CD8-positive, alpha-beta memory T cell (primary cell): ENCODE measurements around the gene MUC20. TPM values are rescaled to one million over a fixed set of nuclear protein-coding genes. Genes with fewer than 3 reads are reported as not detected.
"Not testable (repeated sequence)": the region's sequence is repeated elsewhere in the genome, so short reads cannot be mapped to it uniquely, and the experiment has no call there.

Source experiments
- CTCF ChIA-PET: fragments of 350-600 bp; sonication (Branson Sonifier 250); formaldehyde crosslinking; loops from one replicate; lab custom pipeline; 2021; ENCODE audit warnings: antibody characterized with exemption; lab: Charles Lee
- POLR2A ChIA-PET: fragments of 350-600 bp; sonication (Branson Sonifier 250); formaldehyde crosslinking; loops from one replicate; lab custom pipeline; 2021; ENCODE audit warnings: antibody characterized with exemption; lab: Charles Lee
- DNase-seq, 5 donors: peaks; one replicate each; pipeline versions ENCODE4 v3.0.0 to v3.0.0-alpha.2; 2020 to 2022; ENCODE audit warnings: mixed read lengths in 1 of 5
- H3K27ac ChIP-seq: one replicate; pipeline ENCODE4 v1.7.0; 2013; ENCODE audit warnings: low read depth, mild to moderate bottlenecking, low read length, moderate library complexity
- H3K27me3 ChIP-seq: 2 replicates; pipeline ENCODE4 v1.7.0; 2013; ENCODE audit warnings: low read length, mild to moderate bottlenecking; ENCODE audit not compliant: insufficient read depth, poor library complexity, severe bottlenecking
- H3K36me3 ChIP-seq: 2 replicates; pipeline ENCODE4 v1.7.0; 2013; ENCODE audit warnings: mild to moderate bottlenecking, low read length, moderate library complexity; ENCODE audit not compliant: insufficient read depth
- H3K4me1 ChIP-seq: 2 replicates; pipeline ENCODE4 v1.7.0; 2013; ENCODE audit warnings: mild to moderate bottlenecking, low read length, moderate library complexity; ENCODE audit not compliant: insufficient read depth
- H3K4me3 ChIP-seq: 2 replicates; pipeline ENCODE4 v1.7.0; 2013; ENCODE audit warnings: mild to moderate bottlenecking, low read length
- H3K9me3 ChIP-seq: 2 replicates; pipeline ENCODE4 v1.7.0; 2013; ENCODE audit warnings: mild to moderate bottlenecking, low read length
- H3K27ac Mint-ChIP-seq, 8 donors: one replicate each; pipeline ENCODE4 v1.8.0; 2020 to 2021; ENCODE audit warnings: mixed read lengths in 8 of 8, mild to moderate bottlenecking in 6 of 8, inconsistent platforms in 3 of 8, moderate library complexity in 3 of 8
- H3K27me3 Mint-ChIP-seq, 2 donors: one replicate each; pipeline ENCODE4 v1.8.0; 2020 to 2021; ENCODE audit warnings: mixed read lengths in 2 of 2, mild to moderate bottlenecking in 1 of 2, moderate library complexity in 1 of 2
- H3K36me3 Mint-ChIP-seq, 3 donors: one replicate each; pipeline ENCODE4 v1.8.0; 2020 to 2021; ENCODE audit warnings: mixed read lengths in 3 of 3, inconsistent platforms in 1 of 3, mild to moderate bottlenecking in 1 of 3
- H3K4me1 Mint-ChIP-seq, 3 donors: one replicate each; pipeline ENCODE4 v1.8.0; 2020 to 2021; ENCODE audit warnings: mixed read lengths in 3 of 3, inconsistent platforms in 1 of 3, mild to moderate bottlenecking in 1 of 3
- H3K4me3 Mint-ChIP-seq, 7 donors: one replicate each; pipeline ENCODE4 v1.8.0; 2020 to 2021; ENCODE audit warnings: mixed read lengths in 7 of 7, mild to moderate bottlenecking in 6 of 7, moderate library complexity in 4 of 7, inconsistent platforms in 2 of 7
- H3K9me3 Mint-ChIP-seq, 5 donors: one replicate each; pipeline ENCODE4 v1.8.0; 2020 to 2022; ENCODE audit warnings: mixed read lengths in 5 of 5, mild to moderate bottlenecking in 3 of 5, moderate library complexity in 2 of 5, inconsistent platforms in 1 of 5
- polyA plus RNA-seq: library from polyadenylated mRNA; unstranded; fragments of 300-500 nt; fragmentation: Illumina TruSeq; gene quantifications from one replicate; pipeline ENCODE4 v1.2.3, GENCODE V29; 2021
- total RNA-seq, 2 experiments: library from RNA; stranded (reverse); gene quantifications; one replicate each; pipeline ENCODE4 v1.2.3, GENCODE V29; 2021

Gene MUC20
- total and polyA plus RNA-seq, 3 experiments from 2014 or later, result 0.95 to 0.96 TPM; not detected in 1

DNA sequence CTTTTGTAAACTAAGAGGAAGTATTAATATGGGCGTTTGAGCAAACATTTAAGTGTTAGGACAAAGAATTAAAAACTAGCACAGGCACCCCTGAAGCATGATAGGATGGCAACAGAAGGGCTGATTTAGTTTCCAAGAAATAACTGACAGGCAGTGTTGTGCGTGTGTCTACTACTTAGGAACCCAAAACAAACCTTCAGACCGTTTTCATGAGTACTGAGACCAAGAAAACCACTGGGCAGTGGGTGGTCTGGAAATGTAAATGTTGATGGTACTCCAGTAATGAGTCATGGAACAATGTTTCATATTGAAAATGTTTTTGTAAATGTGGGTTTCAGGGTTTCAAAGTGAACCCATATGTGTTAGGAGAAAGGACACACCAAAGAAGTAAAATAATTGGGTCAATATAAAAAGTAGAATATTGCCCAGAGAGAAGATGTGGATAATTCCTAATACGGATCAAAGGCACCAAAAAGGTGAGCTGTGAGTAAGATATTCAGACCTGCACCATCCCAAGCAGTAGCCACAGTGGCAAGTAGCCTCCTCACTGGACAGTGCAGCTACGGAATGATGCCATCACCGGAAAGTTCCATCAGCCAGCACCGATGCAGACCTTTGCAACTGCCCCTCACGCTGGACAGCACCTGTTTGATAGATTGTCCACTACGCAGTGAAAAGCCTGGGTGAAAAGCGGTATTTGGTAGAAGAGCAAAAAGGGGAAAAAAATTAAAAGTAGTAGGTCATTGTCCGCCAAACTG lies 29.0 kb upstream of the MUC20 start:
- H3K27me3 ChIP-seq, DNase-seq, H3K4me1 ChIP-seq, H3K4me3 Mint-ChIP-seq, H3K27me3 Mint-ChIP-seq, H3K27ac ChIP-seq, H3K9me3 Mint-ChIP-seq, H3K4me1 Mint-ChIP-seq, H3K9me3 ChIP-seq, POLR2A ChIA-PET, H3K4me3 ChIP-seq, CTCF ChIA-PET: not testable (repeated sequence)
- Mint-ChIP-seq H3K36me3 (peaks cover 19 to 52% (median 27%) of the 10 kb centered on the region in 3 donors), H3K27ac (peak overlapping the region in 2 of 8 donors; percentile 15 to 64)
- H3K36me3 ChIP-seq, result peaks cover 20% of the 10 kb centered on the region

DNA sequence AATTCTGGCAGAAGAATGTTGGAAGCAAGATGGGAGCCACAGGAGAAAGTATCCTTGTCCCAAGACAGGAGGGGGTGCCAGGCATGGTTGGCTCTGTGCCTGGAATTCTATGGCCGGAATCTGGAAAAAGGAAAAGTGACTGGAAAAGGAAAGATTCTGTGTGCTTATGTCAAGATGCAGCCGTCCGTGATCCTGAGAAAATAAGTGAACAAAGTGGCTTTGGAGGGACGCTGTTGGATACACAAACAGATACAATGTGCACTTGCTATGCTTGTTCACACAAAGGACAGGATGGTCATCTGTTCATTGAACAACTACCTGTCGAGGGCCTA lies 28.5 kb upstream of the MUC20 start:
- ChIA-PET CTCF (no interaction called here), POLR2A (no interaction called here)
- Mint-ChIP-seq H3K9me3 (no peaks in the 10 kb centered on the region), H3K4me1 (peaks cover 0 to 6% (median 4%) of the 10 kb centered on the region in 3 donors), H3K36me3 (peaks cover 17 to 54% (median 25%) of the 10 kb centered on the region in 3 donors), H3K4me3 (no peak overlapping the region), H3K27me3 (no peaks in the 10 kb centered on the region), H3K27ac (peak overlapping the region in 2 of 8 donors; percentile 4 to 64)
- Histone ChIP-seq H3K27ac (no peak overlapping the region), H3K4me3 (no peak overlapping the region), H3K27me3 (no peaks in the 10 kb centered on the region), H3K36me3 (peaks cover 20% of the 10 kb centered on the region), H3K4me1 (no peaks in the 10 kb centered on the region), H3K9me3 (no peaks in the 10 kb centered on the region)
- no peak for DNase-seq

- Mint-ChIP-seq H3K4me3 (no peak overlapping the region), H3K27ac (peak overlapping the region in 2 of 8 donors; percentile 35 to 61), H3K4me1 (peaks cover 0 to 6% (median 2%) of the 10 kb centered on the region in 3 donors), H3K36me3 (peaks cover 13 to 53% (median 27%) of the 10 kb centered on the region in 3 donors), H3K27me3 (no peaks in the 10 kb centered on the region), H3K9me3 (no peaks in the 10 kb centered on the region)
- POLR2A ChIA-PET, result interaction anchor here (0.7 kb wide), 1 partner anchor 333 kb away, joined by 3 read pairs; no protein-coding TSS in a partner anchor
- Histone ChIP-seq H3K4me1 (no peaks in the 10 kb centered on the region), H3K9me3 (no peaks in the 10 kb centered on the region), H3K36me3 (peaks cover 20% of the 10 kb centered on the region), H3K4me3 (no peak overlapping the region), H3K27ac (no peak overlapping the region), H3K27me3 (no peaks in the 10 kb centered on the region)
- CTCF ChIA-PET, result no interaction called here
- DNase-seq, result no peak
Observed at GRCh38 chr3:195692781-195693427, 27.9 kb upstream of the MUC20 start.

GRCh38 chr3:195693428-195694216 lies 27.2 kb upstream of the MUC20 start:
- Histone ChIP-seq H3K9me3 (no peaks in the 10 kb centered on the region), H3K27ac (no peak overlapping the region), H3K27me3 (no peaks in the 10 kb centered on the region), H3K4me3 (no peak overlapping the region), H3K36me3 (peaks cover 20% of the 10 kb centered on the region), H3K4me1 (no peaks in the 10 kb centered on the region)
- Mint-ChIP-seq H3K27ac (peak overlapping the region in 3 of 8 donors; percentile 11 to 13 (median 13)), H3K36me3 (peaks cover 13 to 53% (median 29%) of the 10 kb centered on the region in 3 donors), H3K9me3 (no peaks in the 10 kb centered on the region), H3K4me1 (peaks cover 0 to 6% (median 2%) of the 10 kb centered on the region in 3 donors), H3K27me3 (no peaks in the 10 kb centered on the region), H3K4me3 (no peak overlapping the region)
- ChIA-PET CTCF (no interaction called here), POLR2A (no interaction called here)
- no peak for DNase-seq

DNA sequence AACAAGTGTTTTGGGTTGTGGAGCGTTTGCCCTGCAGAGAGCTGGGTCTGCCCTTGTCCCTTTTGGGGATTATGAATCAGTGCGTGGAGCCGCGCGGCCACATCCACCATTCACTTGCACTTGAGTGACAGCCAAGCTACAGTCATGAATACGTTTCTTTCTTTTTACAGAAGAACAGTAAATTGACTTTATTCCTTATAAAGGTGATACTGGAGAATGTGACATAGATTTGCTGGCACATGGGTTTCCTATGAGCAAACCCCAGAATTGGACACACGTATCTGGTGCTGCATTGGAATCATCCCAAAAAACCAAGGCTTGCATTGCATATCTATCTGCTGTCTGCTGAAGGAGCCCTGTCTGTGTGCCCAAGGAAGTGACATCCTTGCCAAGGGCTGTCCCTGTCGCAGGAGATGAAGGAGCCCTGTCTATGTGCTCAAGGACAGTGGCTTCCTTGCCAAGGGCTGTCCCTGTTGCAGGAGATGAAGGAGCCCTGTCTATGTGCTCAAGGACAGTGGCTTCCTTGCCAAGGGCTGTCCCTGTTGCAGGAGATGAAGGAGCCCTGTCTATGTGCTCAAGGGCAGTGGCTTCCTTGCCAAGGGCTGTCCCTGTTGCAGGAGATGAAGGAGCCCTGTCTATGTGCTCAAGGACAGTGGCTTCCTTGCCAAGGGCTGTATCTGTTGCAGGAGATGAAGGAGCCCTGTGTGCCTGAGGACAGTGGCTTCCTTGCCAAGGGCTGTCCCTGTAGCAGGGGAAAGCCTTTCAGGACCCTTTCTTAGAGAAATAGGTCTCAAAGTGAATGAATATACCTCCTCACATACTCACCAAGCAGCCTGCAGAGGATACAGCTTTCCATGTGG lies 26.3 kb upstream of the MUC20 start:
- H3K4me1 Mint-ChIP-seq, H3K4me1 ChIP-seq, H3K9me3 ChIP-seq, CTCF ChIA-PET, H3K4me3 Mint-ChIP-seq, H3K27me3 Mint-ChIP-seq, H3K9me3 Mint-ChIP-seq, DNase-seq, H3K4me3 ChIP-seq, H3K27ac ChIP-seq, H3K27me3 ChIP-seq, POLR2A ChIA-PET: not testable (repeated sequence)
- H3K36me3 ChIP-seq, result peaks cover 20% of the 10 kb centered on the region
- Mint-ChIP-seq H3K27ac (peak overlapping the region in 1 of 8 donors; percentile 13), H3K36me3 (peaks cover 8 to 47% (median 25%) of the 10 kb centered on the region in 3 donors)

DNA sequence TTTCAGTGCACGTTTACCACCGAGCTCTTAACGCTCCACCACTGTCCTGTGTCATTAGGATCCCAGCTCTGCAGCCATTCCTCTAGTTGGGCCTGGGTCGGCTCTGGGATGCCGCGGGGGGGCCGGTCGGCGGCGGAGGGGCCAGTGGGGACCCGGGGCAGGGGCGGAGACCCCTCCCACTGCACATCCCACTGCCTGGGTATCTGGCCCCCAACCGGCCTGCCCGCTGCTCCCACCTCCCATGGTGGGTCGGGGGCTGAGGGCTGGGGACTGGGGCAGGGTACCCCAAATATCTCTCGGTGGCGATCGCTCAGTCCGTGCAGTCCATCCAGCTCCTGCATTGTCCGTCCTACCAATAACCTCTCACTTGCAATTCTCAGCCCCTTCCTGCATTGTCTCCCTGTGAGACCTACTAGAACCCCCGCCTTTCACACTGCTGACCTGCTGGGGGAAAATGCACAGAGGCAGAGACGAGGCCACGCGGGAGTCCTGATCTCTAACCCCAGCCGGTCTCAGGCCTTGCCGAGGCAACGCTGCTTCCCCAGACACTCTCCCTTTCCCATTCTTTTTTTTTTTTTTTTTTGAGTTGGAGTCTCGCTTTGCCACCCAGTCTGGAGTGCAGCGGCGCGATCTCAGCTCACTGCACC lies 24.0 kb upstream of the MUC20 start:
- no peak for DNase-seq
- H3K9me3 ChIP-seq, result no peaks in the 10 kb centered on the region
- no peaks in the 10 kb centered on the region for H3K27me3 Mint-ChIP-seq
- H3K9me3 Mint-ChIP-seq, result no peaks in the 10 kb centered on the region
- ChIA-PET POLR2A (no interaction called here), CTCF (interaction anchor here (1.0 kb wide), 1 partner anchor 13 kb away, joined by 3 read pairs; no protein-coding TSS in a partner anchor)
- no peak overlapping the region for H3K4me3 ChIP-seq
- no peak overlapping the region for H3K27ac ChIP-seq
- no peak overlapping the region for H3K4me3 Mint-ChIP-seq
- H3K27ac Mint-ChIP-seq, result peak overlapping the region in 2 of 8 donors; percentile 15 to 25
- H3K4me1 Mint-ChIP-seq, result peaks cover 0 to 6% (median 4%) of the 10 kb centered on the region in 3 donors
- peaks cover 20% of the 10 kb centered on the region for H3K36me3 ChIP-seq
- H3K36me3 Mint-ChIP-seq, result peaks cover 8 to 40% (median 25%) of the 10 kb centered on the region in 3 donors
- no peaks in the 10 kb centered on the region for H3K4me1 ChIP-seq
- no peaks in the 10 kb centered on the region for H3K27me3 ChIP-seq

DNA sequence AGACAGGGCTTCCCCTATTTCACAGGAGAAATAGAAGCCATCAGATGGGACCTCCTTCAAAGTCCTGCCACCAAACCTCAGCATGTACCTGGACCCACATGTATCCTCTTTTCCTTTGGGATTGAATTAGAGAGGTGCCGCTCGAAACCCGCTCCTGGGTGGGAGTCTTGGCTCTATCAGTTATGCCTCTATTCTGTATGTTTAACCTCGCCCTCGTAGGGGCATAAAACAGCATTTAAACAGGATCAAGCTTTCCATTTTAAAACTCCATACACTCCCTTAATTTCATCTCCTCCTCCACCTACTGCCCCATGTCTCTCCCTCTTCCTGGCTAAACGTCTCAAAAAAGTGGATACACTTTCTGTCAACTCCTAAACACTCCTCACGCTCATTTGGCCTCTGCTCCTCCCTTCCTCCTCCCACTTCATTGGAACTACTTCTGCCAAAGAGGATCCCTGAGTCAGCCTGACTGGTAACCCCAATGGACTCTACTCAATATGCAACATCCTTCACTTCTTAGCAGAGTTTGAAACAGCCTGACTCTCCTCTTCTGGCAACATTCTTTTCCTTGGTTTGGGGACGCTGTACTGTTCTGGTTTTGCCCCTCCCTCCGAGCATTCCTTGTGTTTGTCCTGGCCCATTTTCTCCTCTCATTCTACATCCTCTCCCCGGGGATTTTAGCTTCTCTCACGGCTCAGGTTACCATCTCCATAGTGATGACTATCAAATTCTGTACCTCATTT lies 23.0 kb upstream of the MUC20 start:
- H3K27ac ChIP-seq, result peak overlapping the region; percentile 32
- ChIA-PET CTCF (no interaction called here), POLR2A (no interaction called here)
- H3K4me1 Mint-ChIP-seq, result peaks cover 0 to 6% (median 4%) of the 10 kb centered on the region in 3 donors
- H3K4me3 ChIP-seq, result no peak overlapping the region
- H3K36me3 ChIP-seq, result peaks cover 15% of the 10 kb centered on the region
- no peaks in the 10 kb centered on the region for H3K9me3 Mint-ChIP-seq
- no peaks in the 10 kb centered on the region for H3K27me3 ChIP-seq
- H3K4me3 Mint-ChIP-seq, result no peak overlapping the region
- DNase-seq, result no peak
- no peaks in the 10 kb centered on the region for H3K4me1 ChIP-seq
- H3K27me3 Mint-ChIP-seq, result no peaks in the 10 kb centered on the region
- peaks cover 6 to 30% (median 15%) of the 10 kb centered on the region in 3 donors for H3K36me3 Mint-ChIP-seq
- H3K27ac Mint-ChIP-seq, result peak overlapping the region in 1 of 8 donors; percentile 0
- no peaks in the 10 kb centered on the region for H3K9me3 ChIP-seq
